ENCODE measurements around the gene PDE1C.

PDE1C gene

GRCh38 chr7:31878875-31879274, 191.3 kb downstream of the PDE1C start:
- no CpG with 5 or more reads among the region's 9 CpGs for WGBS (ENCODE audit: insufficient coverage, insufficient read length)
- no peaks in the 10 kb centered on the region for H3K4me1 ChIP-seq (ENCODE audit: control insufficient read depth, insufficient read depth, low read length)
- H3K27me3 ChIP-seq (ENCODE audit: control insufficient read depth, insufficient read depth, low read length), result no peaks in the 10 kb centered on the region
- no peaks in the 10 kb centered on the region for H3K9me3 ChIP-seq (ENCODE audit: control insufficient read depth, insufficient read depth, low read length)
- H3K36me3 ChIP-seq (ENCODE audit: control insufficient read depth, insufficient read depth, low read length), result no peaks in the 10 kb centered on the region
- H3K27ac ChIP-seq (ENCODE audit: low read length), result no peak overlapping the region
- DNase-seq (ENCODE audit: low read depth, low spot score), result no peak
- H3K4me3 ChIP-seq (ENCODE audit: low read length), result no peak overlapping the region

GRCh38 chr7:31875424-31875823, 194.8 kb downstream of the PDE1C start:
- no peaks in the 10 kb centered on the region for H3K36me3 ChIP-seq (ENCODE audit: control insufficient read depth, insufficient read depth, low read length)
- no peaks in the 10 kb centered on the region for H3K9me3 ChIP-seq (ENCODE audit: control insufficient read depth, insufficient read depth, low read length)
- H3K4me3 ChIP-seq (ENCODE audit: low read length), result no peak overlapping the region
- H3K4me1 ChIP-seq (ENCODE audit: control insufficient read depth, insufficient read depth, low read length), result no peaks in the 10 kb centered on the region
- no peak overlapping the region for H3K27ac ChIP-seq (ENCODE audit: low read length)
- no peaks in the 10 kb centered on the region for H3K27me3 ChIP-seq (ENCODE audit: control insufficient read depth, insufficient read depth, low read length)
- WGBS (ENCODE audit: insufficient coverage, insufficient read length), result no CpG with 5 or more reads among the region's 2 CpGs
- DNase-seq (ENCODE audit: low read depth, low spot score), result no peak

DNA sequence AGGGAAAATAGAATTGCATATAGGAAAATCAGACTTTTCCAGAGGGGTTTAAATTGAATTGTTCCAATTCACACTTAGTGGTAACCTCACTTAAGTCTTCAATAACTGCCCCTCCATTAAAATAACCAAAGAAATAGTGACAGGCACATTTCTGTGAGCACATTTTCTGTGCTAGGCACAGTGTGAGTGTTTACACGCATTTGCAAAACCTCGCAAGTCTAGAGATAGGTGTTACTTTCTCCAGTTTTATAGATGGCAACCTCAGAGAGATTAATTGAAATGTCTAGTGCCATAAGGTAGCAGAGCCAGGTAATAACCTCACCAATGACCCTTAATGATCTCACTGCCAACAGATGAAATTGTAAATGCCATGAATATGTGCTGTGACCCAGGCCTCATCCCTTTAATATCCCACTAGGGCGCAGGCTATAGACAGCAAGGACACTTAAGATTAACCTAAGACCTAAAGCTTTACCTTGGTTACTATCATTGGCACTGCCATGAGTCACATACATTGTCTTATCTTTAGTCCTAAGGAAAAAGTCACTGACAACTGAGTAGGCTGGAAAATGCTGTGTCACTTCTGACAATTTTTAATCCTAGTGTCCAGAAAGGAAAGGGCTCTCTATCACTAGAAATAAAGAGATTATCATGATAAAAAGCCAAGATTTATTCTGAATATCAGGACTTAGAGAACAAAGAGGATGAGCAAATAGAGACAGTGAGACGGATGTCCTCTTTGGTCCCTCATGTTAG, 195.4 kb downstream of the PDE1C start:
- Histone ChIP-seq H3K4me3 (ENCODE audit: low read length) (no peak overlapping the region), H3K27ac (ENCODE audit: low read length) (no peak overlapping the region), H3K9me3 (ENCODE audit: control insufficient read depth, insufficient read depth, low read length) (no peaks in the 10 kb centered on the region), H3K4me1 (ENCODE audit: control insufficient read depth, insufficient read depth, low read length) (no peaks in the 10 kb centered on the region), H3K36me3 (ENCODE audit: control insufficient read depth, insufficient read depth, low read length) (no peaks in the 10 kb centered on the region), H3K27me3 (ENCODE audit: control insufficient read depth, insufficient read depth, low read length) (no peaks in the 10 kb centered on the region)
- DNase-seq (ENCODE audit: low read depth, low spot score), result no peak
- no CpG with 5 or more reads among the region's 4 CpGs for WGBS (ENCODE audit: insufficient coverage, insufficient read length)

DNA sequence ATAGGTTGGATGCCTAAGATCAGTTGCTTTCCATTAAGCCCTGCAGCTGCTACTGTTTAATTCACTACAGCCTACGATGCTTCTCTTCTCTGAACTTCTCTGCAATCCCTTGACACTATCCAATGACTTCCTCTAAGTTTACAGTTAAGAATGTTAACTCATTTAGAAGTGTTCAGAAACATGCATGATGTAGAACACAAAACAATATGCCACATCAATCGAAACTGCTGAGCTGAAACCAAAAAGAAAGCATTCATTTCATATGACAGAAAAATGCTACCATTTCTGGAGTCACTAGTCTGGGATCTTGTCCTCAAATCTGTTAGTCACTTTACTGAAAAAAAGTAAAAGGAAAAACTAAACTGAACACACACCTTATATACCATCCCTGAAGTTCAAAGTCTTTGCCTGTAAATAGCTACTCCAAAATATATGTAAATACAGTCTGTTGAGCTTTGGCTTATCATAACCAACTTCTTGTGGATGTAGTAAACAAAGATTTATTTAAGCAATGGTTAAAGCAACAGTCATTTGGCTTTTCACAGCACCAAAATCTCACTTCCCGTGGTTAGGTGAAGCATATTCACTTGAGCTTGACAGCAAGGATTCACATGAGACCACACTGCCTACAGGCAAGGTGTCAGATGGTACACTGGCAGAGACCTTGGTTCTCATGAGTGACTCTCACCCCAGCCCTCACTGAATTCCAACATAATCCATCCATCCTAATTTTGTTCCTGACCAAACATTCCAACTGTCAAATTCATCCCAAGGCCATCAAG, 196.2 kb downstream of the PDE1C start:
- Histone ChIP-seq H3K27me3 (ENCODE audit: control insufficient read depth, insufficient read depth, low read length) (no peaks in the 10 kb centered on the region), H3K9me3 (ENCODE audit: control insufficient read depth, insufficient read depth, low read length) (no peaks in the 10 kb centered on the region), H3K27ac (ENCODE audit: low read length) (no peak overlapping the region), H3K36me3 (ENCODE audit: control insufficient read depth, insufficient read depth, low read length) (no peaks in the 10 kb centered on the region), H3K4me1 (ENCODE audit: control insufficient read depth, insufficient read depth, low read length) (no peaks in the 10 kb centered on the region), H3K4me3 (ENCODE audit: low read length) (no peak overlapping the region)
- DNase-seq (ENCODE audit: low read depth, low spot score), result no peak
- no CpG with 5 or more reads among the region's 3 CpGs for WGBS (ENCODE audit: insufficient coverage, insufficient read length)

- WGBS (ENCODE audit: insufficient coverage, insufficient read length), result no CpG with 5 or more reads among the region's 10 CpGs
- H3K27ac ChIP-seq (ENCODE audit: low read length), result no peak overlapping the region
- H3K27me3 ChIP-seq (ENCODE audit: control insufficient read depth, insufficient read depth, low read length), result no peaks in the 10 kb centered on the region
- no peaks in the 10 kb centered on the region for H3K36me3 ChIP-seq (ENCODE audit: control insufficient read depth, insufficient read depth, low read length)
- no peak overlapping the region for H3K4me3 ChIP-seq (ENCODE audit: low read length)
- H3K4me1 ChIP-seq (ENCODE audit: control insufficient read depth, insufficient read depth, low read length), result no peaks in the 10 kb centered on the region
- H3K9me3 ChIP-seq (ENCODE audit: control insufficient read depth, insufficient read depth, low read length), result no peaks in the 10 kb centered on the region
- DNase-seq (ENCODE audit: low read depth, low spot score), result no peak
Observed at GRCh38 chr7:31872545-31873370, 197.4 kb downstream of the PDE1C start.

GRCh38 chr7:31864646-31865045, 205.6 kb downstream of the PDE1C start:
- Histone ChIP-seq H3K4me1 (ENCODE audit: control insufficient read depth, insufficient read depth, low read length) (no peaks in the 10 kb centered on the region), H3K4me3 (ENCODE audit: low read length) (no peak overlapping the region), H3K27ac (ENCODE audit: low read length) (no peak overlapping the region), H3K9me3 (ENCODE audit: control insufficient read depth, insufficient read depth, low read length) (no peaks in the 10 kb centered on the region), H3K36me3 (ENCODE audit: control insufficient read depth, insufficient read depth, low read length) (no peaks in the 10 kb centered on the region), H3K27me3 (ENCODE audit: control insufficient read depth, insufficient read depth, low read length) (no peaks in the 10 kb centered on the region)
- no CpG with 5 or more reads among the region's 6 CpGs for WGBS (ENCODE audit: insufficient coverage, insufficient read length)
- DNase-seq (ENCODE audit: low read depth, low spot score), result no peak

- Histone ChIP-seq H3K36me3 (ENCODE audit: control insufficient read depth, insufficient read depth, low read length) (no peaks in the 10 kb centered on the region), H3K27me3 (ENCODE audit: control insufficient read depth, insufficient read depth, low read length) (peaks cover 2% of the 10 kb centered on the region; the same call in 1 of the 2 replicates), H3K9me3 (ENCODE audit: control insufficient read depth, insufficient read depth, low read length) (no peaks in the 10 kb centered on the region), H3K27ac (ENCODE audit: low read length) (no peak overlapping the region), H3K4me1 (ENCODE audit: control insufficient read depth, insufficient read depth, low read length) (no peaks in the 10 kb centered on the region), H3K4me3 (ENCODE audit: low read length) (no peak overlapping the region)
- no CpG with 5 or more reads among the region's 1 CpG for WGBS (ENCODE audit: insufficient coverage, insufficient read length)
- no peak for DNase-seq (ENCODE audit: low read depth, low spot score)
Observed at GRCh38 chr7:31860925-31861324, 209.3 kb downstream of the PDE1C start.

DNA sequence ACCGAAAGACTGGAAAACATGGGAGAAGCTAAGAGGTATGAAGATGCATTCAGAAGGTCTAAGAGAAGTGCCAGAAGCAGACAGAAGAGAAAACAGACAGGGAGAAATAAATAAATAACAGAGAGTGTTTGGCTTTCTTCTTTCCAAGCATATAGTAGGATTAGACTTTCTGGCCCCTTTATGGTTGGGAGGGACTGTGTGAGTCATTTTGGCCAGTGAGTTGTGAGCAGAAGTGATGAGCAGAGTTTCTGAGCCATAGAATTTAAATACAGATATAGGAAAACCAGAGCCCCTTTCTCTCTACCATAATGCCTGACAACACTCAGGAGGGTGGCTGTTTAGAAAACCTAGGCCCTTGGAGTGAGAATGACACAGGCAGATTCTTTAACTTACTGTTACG, 212.2 kb downstream of the PDE1C start:
- H3K36me3 ChIP-seq (ENCODE audit: control insufficient read depth, insufficient read depth, low read length), result no peaks in the 10 kb centered on the region
- H3K9me3 ChIP-seq (ENCODE audit: control insufficient read depth, insufficient read depth, low read length), result no peaks in the 10 kb centered on the region
- H3K4me3 ChIP-seq (ENCODE audit: low read length), result no peak overlapping the region
- DNase-seq (ENCODE audit: low read depth, low spot score), result no peak
- H3K27ac ChIP-seq (ENCODE audit: low read length), result no peak overlapping the region
- no CpG with 5 or more reads among the region's 2 CpGs for WGBS (ENCODE audit: insufficient coverage, insufficient read length)
- no peaks in the 10 kb centered on the region for H3K4me1 ChIP-seq (ENCODE audit: control insufficient read depth, insufficient read depth, low read length)
- H3K27me3 ChIP-seq (ENCODE audit: control insufficient read depth, insufficient read depth, low read length), result peaks cover 2% of the 10 kb centered on the region; the same call in 1 of the 2 replicates

DNA sequence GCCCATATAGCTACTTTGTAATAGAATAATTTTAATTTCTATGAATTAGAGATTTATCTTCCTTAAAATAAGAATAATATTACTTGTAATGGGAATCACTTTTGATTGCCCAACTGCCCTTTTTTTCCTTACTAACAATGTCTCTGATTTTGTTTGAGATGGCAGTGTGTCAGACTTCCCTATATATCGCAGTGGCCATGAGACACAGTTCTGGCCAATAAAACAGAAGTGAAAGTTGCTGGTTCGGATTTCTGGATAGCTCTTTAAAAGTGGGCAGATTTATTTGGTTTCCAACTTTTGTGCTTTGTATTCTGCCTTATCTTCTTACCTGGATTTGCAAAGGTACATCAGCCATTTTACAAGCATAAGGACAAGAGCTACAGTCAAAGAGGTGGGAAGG, 213.0 kb downstream of the PDE1C start:
- WGBS (ENCODE audit: insufficient coverage, insufficient read length), result no CpG with 5 or more reads among the region's 2 CpGs
- Histone ChIP-seq H3K9me3 (ENCODE audit: control insufficient read depth, insufficient read depth, low read length) (no peaks in the 10 kb centered on the region), H3K36me3 (ENCODE audit: control insufficient read depth, insufficient read depth, low read length) (no peaks in the 10 kb centered on the region), H3K27ac (ENCODE audit: low read length) (no peak overlapping the region), H3K4me3 (ENCODE audit: low read length) (no peak overlapping the region), H3K27me3 (ENCODE audit: control insufficient read depth, insufficient read depth, low read length) (peaks cover 2% of the 10 kb centered on the region; the same call in 1 of the 2 replicates), H3K4me1 (ENCODE audit: control insufficient read depth, insufficient read depth, low read length) (no peaks in the 10 kb centered on the region)
- no peak for DNase-seq (ENCODE audit: low read depth, low spot score)

DNA sequence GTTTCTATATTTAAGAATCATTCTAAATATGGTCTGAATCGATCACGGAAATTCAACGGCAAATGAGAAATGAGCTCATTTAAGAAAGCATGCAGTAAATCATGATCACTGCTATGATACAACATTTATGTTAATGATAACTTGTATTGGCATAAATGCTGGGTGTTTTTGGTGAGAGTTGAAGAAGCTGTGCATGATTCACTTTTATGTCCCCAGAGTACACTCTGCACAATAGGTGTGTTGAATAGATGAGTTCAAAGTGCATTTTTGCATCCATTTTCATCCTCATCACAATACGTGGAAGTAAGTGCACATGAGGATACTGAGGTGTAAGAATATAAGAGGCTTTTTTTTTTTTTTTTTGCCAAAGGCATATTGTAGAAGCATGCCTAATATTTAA, 213.9 kb downstream of the PDE1C start:
- Histone ChIP-seq H3K36me3 (ENCODE audit: control insufficient read depth, insufficient read depth, low read length) (no peaks in the 10 kb centered on the region), H3K27ac (ENCODE audit: low read length) (no peak overlapping the region), H3K9me3 (ENCODE audit: control insufficient read depth, insufficient read depth, low read length) (no peaks in the 10 kb centered on the region), H3K4me1 (ENCODE audit: control insufficient read depth, insufficient read depth, low read length) (no peaks in the 10 kb centered on the region), H3K27me3 (ENCODE audit: control insufficient read depth, insufficient read depth, low read length) (peaks cover 2% of the 10 kb centered on the region; the same call in 1 of the 2 replicates), H3K4me3 (ENCODE audit: low read length) (no peak overlapping the region)
- DNase-seq (ENCODE audit: low read depth, low spot score), result no peak
- WGBS (ENCODE audit: insufficient coverage, insufficient read length), result no CpG with 5 or more reads among the region's 4 CpGs

Measured in iPS DF 6.9 (cell line).